Measurements from ENCODE around the gene CDRT4. TPM values are rescaled to one million over a fixed set of nuclear protein-coding genes. Genes with fewer than 3 reads are reported as not detected.

Gene CDRT4
- total RNA-seq, 3 donors from 2014 or later (not counting 1 experiment from before 2014, with no cell fraction given) = 5.5 to 14.0 (median 11.8) TPM

GRCh38 chr17:15492791-15493692 is 25.6 kb upstream of the CDRT4 start:
- 93% methylated on average over 8 of the region's 8 CpGs for WGBS (ENCODE audit: insufficient coverage)
- peaks cover 2% of the 10 kb centered on the region for H3K36me3 ChIP-seq (ENCODE audit: control insufficient read depth, insufficient read depth, low read length)
- ATAC-seq = no peak
- Mint-ChIP-seq H3K36me3 (no peaks in the 10 kb centered on the region), H3K27ac (no peak overlapping the region), H3K9me3 (no peaks in the 10 kb centered on the region), H3K4me3 (no peak overlapping the region), H3K27me3 (ENCODE audit: low read depth in 2 of 2) (no peaks in the 10 kb centered on the region), H3K4me1 (peaks cover 10 to 14% of the 10 kb centered on the region in 2 donors)
- H3K4me1 ChIP-seq (ENCODE audit: control insufficient read depth, insufficient read depth, low read length) = no peaks in the 10 kb centered on the region
- no peak overlapping the region for H3K4me3 ChIP-seq (ENCODE audit: low read length)
- no peak overlapping the region for H3K27ac ChIP-seq (ENCODE audit: low read length)
- no peaks in the 10 kb centered on the region for H3K27me3 ChIP-seq (ENCODE audit: control insufficient read depth, insufficient read depth, low read length)
- TF ChIP-seq CTCF (IDR thresholded peaks at IDR 0.05) = no peak
- intact Hi-C loops (cut with micrococcal nuclease) = no loop called here
- no peaks in the 10 kb centered on the region for H3K9me3 ChIP-seq (ENCODE audit: control insufficient read depth, insufficient read depth, low read length)
- DNase-seq = no peak

GRCh38 chr17:15492186-15492585 is 24.8 kb upstream of the CDRT4 start:
- DNase-seq (no peak), ATAC-seq (no peak)
- intact Hi-C loops (cut with micrococcal nuclease) = no loop called here
- Histone ChIP-seq H3K27ac (ENCODE audit: low read length) (no peak overlapping the region), H3K36me3 (ENCODE audit: control insufficient read depth, insufficient read depth, low read length) (peaks cover 2% of the 10 kb centered on the region), H3K9me3 (ENCODE audit: control insufficient read depth, insufficient read depth, low read length) (no peaks in the 10 kb centered on the region), H3K4me3 (ENCODE audit: low read length) (no peak overlapping the region), H3K4me1 (ENCODE audit: control insufficient read depth, insufficient read depth, low read length) (no peaks in the 10 kb centered on the region), H3K27me3 (ENCODE audit: control insufficient read depth, insufficient read depth, low read length) (no peaks in the 10 kb centered on the region)
- Mint-ChIP-seq H3K9me3 (no peaks in the 10 kb centered on the region), H3K36me3 (no peaks in the 10 kb centered on the region), H3K27me3 (ENCODE audit: low read depth in 2 of 2) (no peaks in the 10 kb centered on the region), H3K27ac (no peak overlapping the region), H3K4me3 (no peak overlapping the region), H3K4me1 (peaks cover 10 to 14% of the 10 kb centered on the region in 2 donors)
- 95% methylated on average over 3 of the region's 4 CpGs for WGBS (ENCODE audit: insufficient coverage)
- no peak for TF ChIP-seq CTCF (IDR thresholded peaks at IDR 0.05)

- Histone ChIP-seq H3K27me3 (ENCODE audit: control insufficient read depth, insufficient read depth, low read length) (no peaks in the 10 kb centered on the region), H3K4me1 (ENCODE audit: control insufficient read depth, insufficient read depth, low read length) (no peaks in the 10 kb centered on the region), H3K36me3 (ENCODE audit: control insufficient read depth, insufficient read depth, low read length) (no peaks in the 10 kb centered on the region), H3K9me3 (ENCODE audit: control insufficient read depth, insufficient read depth, low read length) (no peaks in the 10 kb centered on the region), H3K4me3 (ENCODE audit: low read length) (no peak overlapping the region), H3K27ac (ENCODE audit: low read length) (no peak overlapping the region)
- no peak overlapping the region for H3K4me3 Mint-ChIP-seq
- no peak for DNase-seq
- no peaks in the 10 kb centered on the region for H3K36me3 Mint-ChIP-seq
- peaks cover 14 to 18% of the 10 kb centered on the region in 2 donors for H3K4me1 Mint-ChIP-seq
- ATAC-seq = no peak
- intact Hi-C loops (cut with micrococcal nuclease) = no loop called here
- TF ChIP-seq CTCF (IDR thresholded peaks at IDR 0.05) = no peak
- H3K27ac Mint-ChIP-seq = no peak overlapping the region
- H3K27me3 Mint-ChIP-seq (ENCODE audit: low read depth in 2 of 2) = no peaks in the 10 kb centered on the region
- WGBS (ENCODE audit: insufficient coverage) = 53% methylated on average over 11 of the region's 11 CpGs
- no peaks in the 10 kb centered on the region for H3K9me3 Mint-ChIP-seq
These were observed 23.3 kb upstream of the CDRT4 start for GRCh38 chr17:15490634-15491261.
